ENCODE results near the gene MGAT4B. TPM values are rescaled to one million over a fixed set of nuclear protein-coding genes. Genes with fewer than 3 reads are reported as not detected.

Gene MGAT4B
- total RNA-seq, 2 experiments from 2014 or later = 61.1 to 96.5 TPM

DNA sequence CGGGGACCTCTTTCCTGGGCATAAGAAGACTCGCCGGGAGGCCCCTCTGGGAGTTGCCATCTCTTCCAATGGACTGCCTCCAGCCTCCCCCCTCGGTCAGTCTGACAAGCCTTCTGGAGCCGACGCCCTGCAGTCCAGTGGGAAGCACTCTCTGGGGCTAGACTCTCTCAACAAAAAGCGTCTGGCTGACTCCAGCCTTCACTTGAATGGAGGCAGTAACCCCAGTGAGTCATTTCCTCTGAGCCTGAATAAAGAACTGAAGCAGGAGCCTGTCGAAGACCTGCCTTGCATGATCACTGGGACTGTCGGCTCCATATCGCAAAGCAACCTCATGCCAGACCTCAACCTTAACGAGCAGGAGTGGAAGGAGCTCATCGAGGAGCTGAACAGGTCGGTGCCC lies 41.3 kb downstream of the MGAT4B start:
- ChIA-PET POLR2A (no interaction called here), CTCF (ENCODE audit: unreplicated experiment) (no interaction called here)
- H3K9me2 ChIP-seq (ENCODE audit: insufficient read depth, low read length) = no peaks in the 10 kb centered on the region
- no peak for DNase-seq (ENCODE audit: low spot score)
- intact Hi-C loops (cut with micrococcal nuclease; ENCODE audit: unreplicated experiment) = loop anchor here (10.0 kb wide), 1 partner anchor 209 kb away; no protein-coding TSS in a partner anchor
- H3K36me3 ChIP-seq (ENCODE audit: insufficient read depth, low read length) = peaks cover 55% of the 10 kb centered on the region
- H3K9me3 ChIP-seq (ENCODE audit: low read length) = no peaks in the 10 kb centered on the region
- no peak overlapping the region for H3K4me2 ChIP-seq (ENCODE audit: low read length)
- no peak overlapping the region for H2AFZ ChIP-seq (ENCODE audit: low read length)
- H4K20me1 ChIP-seq (ENCODE audit: insufficient read depth, low read length) = peaks cover 10% of the 10 kb centered on the region
- peaks cover 35% of the 10 kb centered on the region; the same call in 1 of the 2 replicates for H3K79me2 ChIP-seq (ENCODE audit: insufficient read depth, low read depth, low read length)
- H3K27ac ChIP-seq (ENCODE audit: low read depth, low read length, poor library complexity, severe bottlenecking) = no peak overlapping the region
- no TSS peak for BruUV-seq (replicated peaks)
- no peak overlapping the region for H3K4me3 ChIP-seq (ENCODE audit: low read depth, low read length, poor library complexity, severe bottlenecking)
- TF ChIP-seq, protein P1, sequence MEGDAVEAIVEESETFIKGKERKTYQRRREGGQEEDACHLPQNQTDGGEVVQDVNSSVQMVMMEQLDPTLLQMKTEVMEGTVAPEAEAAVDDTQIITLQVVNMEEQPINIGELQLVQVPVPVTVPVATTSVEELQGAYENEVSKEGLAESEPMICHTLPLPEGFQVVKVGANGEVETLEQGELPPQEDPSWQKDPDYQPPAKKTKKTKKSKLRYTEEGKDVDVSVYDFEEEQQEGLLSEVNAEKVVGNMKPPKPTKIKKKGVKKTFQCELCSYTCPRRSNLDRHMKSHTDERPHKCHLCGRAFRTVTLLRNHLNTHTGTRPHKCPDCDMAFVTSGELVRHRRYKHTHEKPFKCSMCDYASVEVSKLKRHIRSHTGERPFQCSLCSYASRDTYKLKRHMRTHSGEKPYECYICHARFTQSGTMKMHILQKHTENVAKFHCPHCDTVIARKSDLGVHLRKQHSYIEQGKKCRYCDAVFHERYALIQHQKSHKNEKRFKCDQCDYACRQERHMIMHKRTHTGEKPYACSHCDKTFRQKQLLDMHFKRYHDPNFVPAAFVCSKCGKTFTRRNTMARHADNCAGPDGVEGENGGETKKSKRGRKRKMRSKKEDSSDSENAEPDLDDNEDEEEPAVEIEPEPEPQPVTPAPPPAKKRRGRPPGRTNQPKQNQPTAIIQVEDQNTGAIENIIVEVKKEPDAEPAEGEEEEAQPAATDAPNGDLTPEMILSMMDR (conservative IDR thresholded peaks at IDR 0.05; ENCODE audit: low read length) = no peak
- no peak for TF ChIP-seq EZH2phosphoT487 (IDR thresholded peaks at IDR 0.05; ENCODE audit: borderline replicate concordance, low read depth, low read length)
- peaks cover 17% of the 10 kb centered on the region for H3K4me1 ChIP-seq (ENCODE audit: insufficient read depth, low read length, poor library complexity, severe bottlenecking)

DNA sequence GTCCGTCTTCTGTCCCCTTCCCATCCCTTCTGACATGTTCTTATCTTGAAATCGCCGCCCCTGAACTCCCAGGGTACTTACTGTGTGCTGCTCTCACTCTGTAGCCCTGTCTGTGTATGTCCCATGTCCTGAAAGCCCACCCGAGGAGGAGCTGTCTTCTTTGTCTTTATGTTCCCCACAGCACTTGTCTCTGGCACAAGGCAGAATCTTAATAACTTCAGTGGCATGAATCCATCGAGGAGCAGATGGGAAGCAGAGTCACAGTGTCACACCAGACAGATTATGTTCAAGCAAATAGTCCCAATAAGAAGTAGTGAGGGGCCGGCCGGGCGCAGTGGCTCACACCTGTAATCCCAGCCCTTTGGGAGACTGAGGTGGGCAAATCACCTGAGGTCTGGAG lies 42.6 kb downstream of the MGAT4B start:
- BruUV-seq (replicated peaks) = no TSS peak
- Histone ChIP-seq H3K36me3 (ENCODE audit: insufficient read depth, low read length) (peaks cover 47% of the 10 kb centered on the region), H3K4me3 (ENCODE audit: low read depth, low read length, poor library complexity, severe bottlenecking) (no peak overlapping the region), H3K4me1 (ENCODE audit: insufficient read depth, low read length, poor library complexity, severe bottlenecking) (peaks cover 17% of the 10 kb centered on the region), H3K9me3 (ENCODE audit: low read length) (no peaks in the 10 kb centered on the region), H4K20me1 (ENCODE audit: insufficient read depth, low read length) (peaks cover 16% of the 10 kb centered on the region), H3K79me2 (ENCODE audit: insufficient read depth, low read depth, low read length) (peaks cover 48% of the 10 kb centered on the region), H2AFZ (ENCODE audit: low read length) (no peak overlapping the region), H3K27ac (ENCODE audit: low read depth, low read length, poor library complexity, severe bottlenecking) (no peak overlapping the region), H3K9me2 (ENCODE audit: insufficient read depth, low read length) (no peaks in the 10 kb centered on the region), H3K4me2 (ENCODE audit: low read length) (no peak overlapping the region)
- DNase-seq (ENCODE audit: low spot score) = no peak
- ChIA-PET POLR2A (no interaction called here), CTCF (ENCODE audit: unreplicated experiment) (interaction anchor here (0.5 to 0.7 kb wide), 2 partner anchors 22 to 156 kb away, joined by 3 to 4 read pairs; no protein-coding TSS in a partner anchor)
- TF ChIP-seq, protein P1 (conservative IDR thresholded peaks at IDR 0.05; ENCODE audit: low read length) = no peak
- no peak for TF ChIP-seq EZH2phosphoT487 (IDR thresholded peaks at IDR 0.05; ENCODE audit: borderline replicate concordance, low read depth, low read length)
- intact Hi-C loops (cut with micrococcal nuclease; ENCODE audit: unreplicated experiment) = loop anchor here (10.0 kb wide), 1 partner anchor 211 kb away; no protein-coding TSS in a partner anchor

DNA sequence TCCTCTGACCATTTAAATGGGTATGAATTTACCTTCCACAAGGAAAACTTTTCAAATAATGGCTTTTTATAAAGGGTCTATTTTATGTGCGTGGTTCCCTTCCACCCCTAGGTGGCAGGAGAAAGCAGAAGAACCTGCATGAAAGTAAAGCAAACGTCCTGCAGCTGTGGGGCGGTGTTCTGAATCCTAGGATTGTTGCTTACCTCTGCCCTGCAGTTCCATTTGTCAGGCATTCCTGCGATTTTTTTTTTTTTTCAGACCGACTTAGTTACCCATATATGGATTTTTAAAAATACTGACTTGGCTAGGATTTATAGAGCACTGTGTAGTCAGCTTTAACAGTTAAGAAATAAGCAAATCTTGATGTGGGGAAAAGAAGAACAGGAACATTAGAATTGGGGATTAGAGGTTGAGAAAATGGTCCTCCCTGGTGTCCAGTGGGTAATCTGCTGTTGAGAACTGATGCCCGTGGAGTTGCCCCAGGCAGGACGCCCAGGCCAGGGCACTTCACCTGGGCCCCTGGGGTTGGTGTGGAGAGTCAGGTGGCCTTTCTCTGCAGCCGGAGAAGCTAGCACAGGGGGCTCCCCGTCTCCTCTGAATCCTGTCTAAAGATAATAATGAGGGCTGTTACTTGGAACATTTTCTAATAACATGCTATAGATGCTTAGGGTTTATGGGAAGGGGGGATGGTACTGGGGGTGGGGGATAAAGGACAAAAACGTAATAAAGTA lies 43.3 kb downstream of the MGAT4B start:
- Histone ChIP-seq H3K27ac (ENCODE audit: low read depth, low read length, poor library complexity, severe bottlenecking) (no peak overlapping the region), H3K36me3 (ENCODE audit: insufficient read depth, low read length) (peaks cover 43% of the 10 kb centered on the region), H3K79me2 (ENCODE audit: insufficient read depth, low read depth, low read length) (peaks cover 54% of the 10 kb centered on the region), H3K4me1 (ENCODE audit: insufficient read depth, low read length, poor library complexity, severe bottlenecking) (peaks cover 17% of the 10 kb centered on the region), H3K4me2 (ENCODE audit: low read length) (no peak overlapping the region), H2AFZ (ENCODE audit: low read length) (no peak overlapping the region), H3K4me3 (ENCODE audit: low read depth, low read length, poor library complexity, severe bottlenecking) (no peak overlapping the region), H3K9me3 (ENCODE audit: low read length) (no peaks in the 10 kb centered on the region), H4K20me1 (ENCODE audit: insufficient read depth, low read length) (peaks cover 16% of the 10 kb centered on the region), H3K9me2 (ENCODE audit: insufficient read depth, low read length) (no peaks in the 10 kb centered on the region)
- no peak for TF ChIP-seq EZH2phosphoT487 (IDR thresholded peaks at IDR 0.05; ENCODE audit: borderline replicate concordance, low read depth, low read length)
- TF ChIP-seq, protein P1 (conservative IDR thresholded peaks at IDR 0.05; ENCODE audit: low read length) = peak; percentile 99
- CTCF ChIA-PET (ENCODE audit: unreplicated experiment) = interaction anchor here (0.5 kb wide), 1 partner anchor 22 kb away, joined by 4 read pairs; no protein-coding TSS in a partner anchor
- peak; percentile 69 for DNase-seq (ENCODE audit: low spot score)
- POLR2A ChIA-PET = interaction anchor here (0.7 to 1.1 kb wide), 3 partner anchors 9 to 125 kb away, joined by 3 to 4 read pairs (median 3); no protein-coding TSS in a partner anchor
- intact Hi-C loops (cut with micrococcal nuclease; ENCODE audit: unreplicated experiment) = loop anchor here (1.0 to 10.0 kb wide), 2 partner anchors 33 to 211 kb away; no protein-coding TSS in a partner anchor
- no TSS peak for BruUV-seq (replicated peaks)
